Tibial nerve (tissue), 4 donors: ENCODE results near the gene SPRR1A.

Experiments
- EP300 ChIP-seq, 2 donors: sonication (generic); formaldehyde crosslinking; IDR thresholded peaks; one replicate each; pipeline ENCODE4 v1.6.1; 2017; ENCODE audit warnings: antibody characterized with exemption in 2 of 2, mild to moderate bottlenecking in 1 of 2
- POLR2A ChIP-seq, 2 donors: fragments of 450-650 bp; IDR thresholded peaks; one replicate each; pipeline ENCODE4 v1.6.1; 2017; ENCODE audit warnings: antibody characterized with exemption in 2 of 2, mild to moderate bottlenecking in 2 of 2, moderate library complexity in 2 of 2
- TF ChIP-seq, protein P1 (sequence below), 5 experiments: fragments of 200-600 bp in 3 of 5; fragments of 450-650 bp in 2 of 5; sonication (generic) in 3 of 5; IDR thresholded peaks; one replicate each; pipeline ENCODE4 v1.5.1; 2016 to 2019; ENCODE audit warnings: antibody characterized with exemption in 5 of 5, mild to moderate bottlenecking in 3 of 5, moderate library complexity in 2 of 5

- TF ChIP-seq, protein P1, sequence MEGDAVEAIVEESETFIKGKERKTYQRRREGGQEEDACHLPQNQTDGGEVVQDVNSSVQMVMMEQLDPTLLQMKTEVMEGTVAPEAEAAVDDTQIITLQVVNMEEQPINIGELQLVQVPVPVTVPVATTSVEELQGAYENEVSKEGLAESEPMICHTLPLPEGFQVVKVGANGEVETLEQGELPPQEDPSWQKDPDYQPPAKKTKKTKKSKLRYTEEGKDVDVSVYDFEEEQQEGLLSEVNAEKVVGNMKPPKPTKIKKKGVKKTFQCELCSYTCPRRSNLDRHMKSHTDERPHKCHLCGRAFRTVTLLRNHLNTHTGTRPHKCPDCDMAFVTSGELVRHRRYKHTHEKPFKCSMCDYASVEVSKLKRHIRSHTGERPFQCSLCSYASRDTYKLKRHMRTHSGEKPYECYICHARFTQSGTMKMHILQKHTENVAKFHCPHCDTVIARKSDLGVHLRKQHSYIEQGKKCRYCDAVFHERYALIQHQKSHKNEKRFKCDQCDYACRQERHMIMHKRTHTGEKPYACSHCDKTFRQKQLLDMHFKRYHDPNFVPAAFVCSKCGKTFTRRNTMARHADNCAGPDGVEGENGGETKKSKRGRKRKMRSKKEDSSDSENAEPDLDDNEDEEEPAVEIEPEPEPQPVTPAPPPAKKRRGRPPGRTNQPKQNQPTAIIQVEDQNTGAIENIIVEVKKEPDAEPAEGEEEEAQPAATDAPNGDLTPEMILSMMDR (IDR thresholded peaks at IDR 0.05): no peak
- no peak for TF ChIP-seq POLR2A (IDR thresholded peaks at IDR 0.05)
- TF ChIP-seq EP300 (IDR thresholded peaks at IDR 0.05): no peak
These were observed 47.0 kb downstream of the SPRR1A start, which contains the start of gene SPRR1B for GRCh38 chr1:153030895-153031294.
